PC-9 (cell line): ENCODE data around the gene JUP. TPM values are rescaled to one million over a fixed set of nuclear protein-coding genes. Genes with fewer than 3 reads are reported as not detected.

Experiments used
- BruUV-seq: library from RNA; stranded (reverse); fragments of 400-500 nt; replicated peaks from 2 replicates; lab custom pipeline; 2021; lab: Mats Ljungman, UMichigan
- CTCF ChIA-PET: fragments of 300-600 bp; sonication (Branson Sonifier 250); formaldehyde crosslinking; loops from one replicate; lab custom pipeline; 2022; ENCODE audit warnings: antibody characterized with exemption; lab: Charles Lee
- POLR2A ChIA-PET: fragments of 300-600 bp; sonication (Branson Sonifier 250); formaldehyde crosslinking; loops from one replicate; lab custom pipeline; 2022; ENCODE audit warnings: antibody characterized with exemption; ENCODE audit not compliant: unreplicated experiment; lab: Charles Lee
- DNase-seq, 2 experiments: peaks; one replicate each; pipeline versions ENCODE4 v3.0.0 to v3.0.0-alpha.2; 2015 to 2022; ENCODE audit warnings: mixed read lengths in 1 of 2
- H2AFZ ChIP-seq: fragments of 200-600 bp; sonication (generic); 2 replicates; pipeline ENCODE4 v1.8.1; 2017; ENCODE audit warnings: antibody characterized with exemption
- H3F3A ChIP-seq: fragments of 200-600 bp; sonication (generic); 2 replicates; pipeline ENCODE4 v1.8.1; 2017; ENCODE audit warnings: antibody characterized with exemption, mild to moderate bottlenecking, low read depth; ENCODE audit not compliant: insufficient read depth
- H3K27ac ChIP-seq: fragments of 200-600 bp; sonication (generic); 2 replicates; pipeline ENCODE4 v1.6.1; 2016; ENCODE audit warnings: mixed run types
- H3K27me3 ChIP-seq: fragments of 200-600 bp; sonication (generic); 2 replicates; pipeline ENCODE4 v1.6.1; 2016; ENCODE audit warnings: low read depth, mixed run types; ENCODE audit not compliant: insufficient read depth
- H3K36me3 ChIP-seq: fragments of 200-600 bp; sonication (generic); 2 replicates; pipeline ENCODE4 v1.6.1; 2016; ENCODE audit warnings: low read depth, mixed run types
- H3K4me1 ChIP-seq: fragments of 200-600 bp; sonication (generic); replicated peaks from 2 replicates; pipeline ENCODE4 v1.6.1; 2016; ENCODE audit warnings: mixed run types; ENCODE audit not compliant: insufficient read depth
- H3K4me2 ChIP-seq: fragments of 200-600 bp; sonication (generic); 2 replicates; pipeline ENCODE4 v1.6.1; 2017; ENCODE audit warnings: mixed run types
- H3K4me3 ChIP-seq: fragments of 200-600 bp; sonication (generic); 2 replicates; pipeline ENCODE4 v1.6.1; 2016; ENCODE audit warnings: mixed run types
- H3K79me2 ChIP-seq: fragments of 200-600 bp; sonication (generic); 2 replicates; pipeline ENCODE4 v1.6.1; 2017; ENCODE audit warnings: low read depth, mixed run types
- H3K9me2 ChIP-seq: fragments of 200-600 bp; sonication (generic); 2 replicates; pipeline ENCODE4 v1.8.1; 2017; ENCODE audit warnings: mild to moderate bottlenecking; ENCODE audit not compliant: insufficient read depth
- H3K9me3 ChIP-seq: fragments of 200-600 bp; sonication (generic); 2 replicates; pipeline ENCODE4 v1.8.1; 2016; ENCODE audit warnings: low read depth; ENCODE audit not compliant: insufficient read depth
- H4K20me1 ChIP-seq: fragments of 200-600 bp; sonication (generic); 2 replicates; pipeline ENCODE4 v1.8.1; 2017; ENCODE audit not compliant: insufficient read depth
- CTCF ChIP-seq: fragments of 200-600 bp; sonication (generic); conservative IDR thresholded peaks from 2 replicates; pipeline ENCODE4 v1.6.1; 2017; ENCODE audit warnings: mixed run types, antibody characterized with exemption, mild to moderate bottlenecking, moderate library complexity
- EZH2 ChIP-seq: fragments of 200-600 bp; sonication (generic); IDR thresholded peaks from 2 replicates; pipeline ENCODE4 v1.8.0; 2017; ENCODE audit warnings: antibody characterized with exemption, low read depth
- intact Hi-C: fragments of 100-400 bp; cut with micrococcal nuclease; formaldehyde crosslinking; loops from one replicate; pipeline ENCODE4 v1.10.0; 2022; ENCODE audit not compliant: unreplicated experiment
- total RNA-seq: library from RNA; stranded (reverse); gene quantifications from 2 replicates; pipeline ENCODE4 v1.2.3, GENCODE V29; 2021

JUP gene
- total RNA-seq, 1 experiment from 2014 or later: 259 TPM

DNA sequence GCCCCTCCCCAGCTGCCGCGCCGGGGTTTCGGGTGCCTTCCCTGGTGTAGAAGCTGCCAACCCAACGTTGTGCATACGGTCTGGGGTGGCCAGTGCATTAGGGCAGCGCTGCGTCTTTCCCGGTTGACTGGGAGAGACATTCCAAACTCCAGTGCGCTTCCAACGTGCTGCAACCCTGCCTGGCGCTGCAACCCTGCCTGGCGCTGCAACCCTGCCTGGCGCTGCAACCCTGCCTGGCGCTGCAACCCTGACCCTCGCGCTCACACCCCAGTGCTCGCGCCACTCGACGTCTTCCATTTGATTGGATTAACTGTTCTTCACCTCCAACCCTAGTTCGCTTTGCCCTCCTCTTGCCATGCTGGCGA lies 51.6 kb downstream of the JUP start:
- H3K9me2 ChIP-seq: no peaks in the 10 kb centered on the region
- H3K27me3 ChIP-seq: peaks cover 34% of the 10 kb centered on the region
- no peaks in the 10 kb centered on the region for H3K9me3 ChIP-seq
- TF ChIP-seq CTCF: no peak
- TF ChIP-seq EZH2: no peak
- BruUV-seq: no TSS peak
- peak overlapping the region; percentile 80 for H2AFZ ChIP-seq
- no peaks in the 10 kb centered on the region for H3K36me3 ChIP-seq
- peak overlapping the region; percentile 69 for H3K4me3 ChIP-seq
- no peak for DNase-seq
- H3K27ac ChIP-seq: no peak overlapping the region
- ChIA-PET CTCF (interaction anchor here (1.2 kb wide), 1 partner anchor 19 kb away, joined by 3 read pairs; no protein-coding TSS in a partner anchor), POLR2A (interaction anchor here (0.6 kb wide), 1 partner anchor 1317 kb away, joined by 3 read pairs; the partner anchor contains the start of gene TOP2A)
- peak overlapping the region; percentile 98 for H3K4me2 ChIP-seq
- H3K79me2 ChIP-seq: no peaks in the 10 kb centered on the region
- peaks cover 21% of the 10 kb centered on the region for H3F3A ChIP-seq
- peaks cover 35% of the 10 kb centered on the region for H3K4me1 ChIP-seq
- H4K20me1 ChIP-seq: no peaks in the 10 kb centered on the region
- intact Hi-C loops: loop anchor here (5.0 to 10.0 kb wide), 3 partner anchors 52 to 152 kb away; partner anchors contain the start of genes JUP and KLHL11

DNA sequence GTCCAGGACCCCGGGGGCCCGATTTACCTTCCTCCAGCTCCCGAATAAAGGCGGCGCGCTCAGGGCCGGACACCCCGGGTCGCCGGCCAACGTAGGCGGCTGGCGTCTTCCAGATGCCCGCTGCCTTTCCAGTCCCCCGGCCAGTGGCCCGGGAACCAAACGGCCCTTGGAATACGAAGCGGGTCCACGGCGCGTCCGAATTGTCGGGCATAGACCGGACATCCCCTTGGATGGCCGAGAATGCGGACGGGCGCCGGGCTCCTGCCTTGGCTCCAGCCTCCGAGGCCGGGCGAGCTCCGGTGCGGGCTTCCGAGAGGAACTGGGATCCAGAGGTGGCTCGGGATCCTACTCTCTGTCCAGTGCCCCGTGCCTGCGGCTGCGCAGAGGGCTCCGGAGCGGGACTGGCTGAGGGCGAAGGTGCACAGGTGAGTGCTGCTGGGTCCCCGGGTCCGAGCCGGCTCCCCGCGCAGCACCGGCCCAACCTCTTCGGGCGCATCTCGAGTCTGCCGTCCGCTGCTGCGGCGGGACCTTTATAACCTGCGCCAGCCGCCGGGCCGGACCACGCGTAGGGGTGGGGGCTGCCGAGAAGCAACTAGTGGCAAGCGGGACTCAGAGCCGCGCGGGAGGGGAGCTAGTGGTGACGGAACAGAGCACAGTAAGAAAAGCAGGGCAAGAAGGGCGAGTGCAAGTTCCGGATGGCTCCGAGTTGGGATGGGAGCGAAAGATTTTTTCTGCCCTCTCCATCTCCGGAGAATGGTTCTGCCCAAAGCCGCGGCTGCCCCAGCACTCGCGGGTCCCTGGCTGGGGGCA lies 52.2 kb downstream of the JUP start, which contains the start of gene HAP1:
Gene HAP1, minus strand, starts transcription at position 505 of the 810 bp plus-strand sequence. Its CDS starts 9 bp downstream, at position 496.
- peak within 1 kb of the TSS; percentile 69 for H3K4me3 ChIP-seq
- intact Hi-C loops: loop anchor here (10.0 kb wide), 1 partner anchor 130 kb away; the partner anchor contains the start of gene KLHL11
- TSS peak; percentile 57 for BruUV-seq

More for the DNA sequence above, 52.2 kb downstream of the JUP start, which contains the start of gene HAP1:
- H4K20me1 ChIP-seq: no peaks in the 10 kb centered on the region
- no peaks in the 10 kb centered on the region for H3K9me3 ChIP-seq
- H3K4me1 ChIP-seq: peaks cover 30% of the 10 kb centered on the region
- H3K4me2 ChIP-seq: peak within 1 kb of the TSS; percentile 98
- peak within 1 kb of the TSS; percentile 80 for H2AFZ ChIP-seq
- H3K27me3 ChIP-seq: peaks cover 34% of the 10 kb centered on the region
- H3K36me3 ChIP-seq: no peaks in the 10 kb centered on the region
- no peaks in the 10 kb centered on the region for H3K79me2 ChIP-seq
- ChIA-PET CTCF (no interaction called here), POLR2A (interaction anchor here (0.6 kb wide), 5 partner anchors 37 to 1317 kb away, joined by 3 to 6 read pairs (median 4); partner anchors contain the start of genes FKBP10 and TOP2A)
- TF ChIP-seq CTCF: no peak
- peak; percentile 76; the same call in 1 of the 2 replicates for TF ChIP-seq EZH2
- peak in 1 of 2 experiments; percentile 48 for DNase-seq
- peaks cover 15% of the 10 kb centered on the region for H3F3A ChIP-seq
- H3K27ac ChIP-seq: no peak within 1 kb of the TSS
- H3K9me2 ChIP-seq: no peaks in the 10 kb centered on the region
